GM19193 (cell line): Measurements from ENCODE around the gene RAPGEF6.

Experiments
- POLR2A ChIP-seq: IDR thresholded peaks from 4 replicates; pipeline ENCODE4 v1.6.1; 2011; ENCODE audit not compliant: insufficient read depth, insufficient read length; ENCODE audit errors: extremely low read depth

The RAPGEF6 gene

GRCh38 chr5:131593921-131594320, 41.1 kb downstream of the RAPGEF6 start:
- TF ChIP-seq POLR2A = no peak

- TF ChIP-seq POLR2A = no peak
These were observed 45.3 kb downstream of the RAPGEF6 start for GRCh38 chr5:131589510-131590348.

- no peak for TF ChIP-seq POLR2A
These were observed 47.5 kb downstream of the RAPGEF6 start for GRCh38 chr5:131587541-131587940.

GRCh38 chr5:131581702-131582101, 53.3 kb downstream of the RAPGEF6 start:
- TF ChIP-seq POLR2A = no peak

- no peak for TF ChIP-seq POLR2A
These were observed 54.9 kb downstream of the RAPGEF6 start for GRCh38 chr5:131579917-131580671.

- TF ChIP-seq POLR2A = no peak
These were observed 59.3 kb downstream of the RAPGEF6 start for GRCh38 chr5:131575660-131576227.

- TF ChIP-seq POLR2A = no peak
These were observed 63.3 kb downstream of the RAPGEF6 start for GRCh38 chr5:131571669-131572168.

GRCh38 chr5:131570757-131571156, 64.3 kb downstream of the RAPGEF6 start:
- no peak for TF ChIP-seq POLR2A

GRCh38 chr5:131564229-131564652, 70.8 kb downstream of the RAPGEF6 start:
- TF ChIP-seq POLR2A = no peak

GRCh38 chr5:131563434-131564228, 71.4 kb downstream of the RAPGEF6 start:
- no peak for TF ChIP-seq POLR2A

GRCh38 chr5:131550606-131551005, 84.4 kb downstream of the RAPGEF6 start:
- no peak for TF ChIP-seq POLR2A

- no peak for TF ChIP-seq POLR2A
These were observed 86.9 kb downstream of the RAPGEF6 start for GRCh38 chr5:131548176-131548575.

- TF ChIP-seq POLR2A = no peak
These were observed 89.2 kb downstream of the RAPGEF6 start for GRCh38 chr5:131545845-131546244.

- TF ChIP-seq POLR2A = no peak
These were observed 92.3 kb downstream of the RAPGEF6 start for GRCh38 chr5:131542723-131543122.
